HG02571 (cell line): Measurements from ENCODE around the gene LILRB5.
"Not testable (repeated sequence)": the region's sequence is repeated elsewhere in the genome, so short reads cannot be mapped to it uniquely, and the experiment has no call there.

Source experiments
- ATAC-seq: cut with Tn5 transposase; IDR thresholded peaks from one replicate; pipeline ENCODE4 v1.9.1; 2021; ENCODE audit warnings: mild to moderate bottlenecking, moderate library complexity; ENCODE audit not compliant: unreplicated experiment

The LILRB5 gene

GRCh38 chr19:54217517-54218247, 39.4 kb downstream of the LILRB5 start:
- not testable (repeated sequence) for ATAC-seq

- ATAC-seq: no peak
These were observed 40.2 kb downstream of the LILRB5 start for GRCh38 chr19:54216869-54217268.

GRCh38 chr19:54214734-54215133, 42.3 kb downstream of the LILRB5 start:
- ATAC-seq: not testable (repeated sequence)

DNA sequence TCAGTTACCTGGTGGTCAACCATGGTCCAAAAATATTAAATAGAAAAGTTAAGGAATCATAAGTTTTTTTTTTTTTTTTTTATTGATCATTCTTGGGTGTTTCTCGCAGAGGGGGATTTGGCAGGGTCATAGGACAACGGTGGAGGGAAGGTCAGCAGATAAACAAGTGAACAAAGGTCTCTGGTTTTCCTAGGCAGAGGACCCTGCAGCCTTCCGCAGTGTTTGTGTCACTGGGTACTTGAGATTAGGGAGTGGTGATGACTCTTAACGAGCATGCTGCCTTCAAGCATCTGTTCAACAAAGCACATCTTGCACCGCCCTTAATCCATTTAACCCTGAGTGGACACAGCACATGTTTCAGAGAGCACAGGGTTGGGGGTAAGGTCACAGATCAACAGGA, 42.9 kb downstream of the LILRB5 start:
- ATAC-seq: not testable (repeated sequence)

- no peak for ATAC-seq
These were observed 45.8 kb downstream of the LILRB5 start for GRCh38 chr19:54211235-54211634.

GRCh38 chr19:54209811-54210494, 47.1 kb downstream of the LILRB5 start:
- no peak for ATAC-seq

GRCh38 chr19:54209058-54209810, 47.8 kb downstream of the LILRB5 start:
- no peak for ATAC-seq

DNA sequence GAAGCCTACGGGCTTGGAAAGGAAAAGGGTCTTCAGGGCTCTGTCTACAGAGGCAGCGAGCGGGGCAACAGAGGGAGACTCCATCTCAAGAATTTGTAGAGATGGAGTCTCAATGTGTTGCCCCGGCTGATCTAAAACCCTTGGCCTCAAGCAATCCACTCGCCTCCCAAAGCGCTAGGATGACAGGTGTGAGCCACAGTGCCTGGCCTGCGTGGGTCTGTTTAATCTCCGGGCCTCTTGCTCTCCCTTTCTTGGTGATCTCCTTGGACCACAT, 48.4 kb downstream of the LILRB5 start:
- ATAC-seq: no peak

DNA sequence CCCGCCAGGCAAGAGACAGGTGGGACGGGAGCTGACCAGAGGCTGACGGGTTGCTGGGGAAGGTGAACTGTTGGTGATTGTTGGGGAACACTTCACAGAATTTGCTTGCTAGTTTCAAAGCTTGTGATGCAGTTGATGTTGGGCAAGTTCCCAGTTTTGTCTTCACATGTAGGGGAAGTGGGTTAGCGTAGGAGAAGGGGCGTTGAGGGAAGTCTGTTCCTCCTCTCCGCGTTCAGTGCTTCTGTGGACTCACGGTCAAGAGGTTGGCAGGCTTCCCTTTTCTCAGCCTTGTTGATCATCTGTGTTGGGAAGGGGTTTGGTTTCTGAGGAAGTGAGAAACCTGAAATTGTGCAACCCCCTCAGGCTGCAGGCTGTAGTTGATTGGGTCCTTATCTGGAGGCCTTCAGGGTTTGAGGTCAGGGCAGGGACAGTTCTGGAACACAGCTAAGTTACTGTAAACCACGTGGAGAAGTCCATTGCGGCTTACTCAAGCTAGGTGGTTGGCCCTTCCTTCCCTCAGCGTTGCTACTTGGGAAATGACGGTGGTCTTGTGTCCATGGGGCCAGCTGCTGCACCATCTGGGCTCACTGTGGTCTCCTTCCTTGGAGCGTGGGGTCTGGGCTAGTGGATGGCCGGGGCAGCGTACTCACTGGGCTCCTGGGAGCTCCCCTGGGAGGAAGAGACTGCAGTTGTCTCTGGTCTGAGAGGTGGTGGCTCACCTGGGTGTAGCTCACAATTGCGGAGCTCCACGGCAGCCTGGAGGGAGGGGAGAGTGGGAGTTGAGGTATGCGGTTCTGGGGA, 48.9 kb downstream of the LILRB5 start:
- ATAC-seq: no peak

DNA sequence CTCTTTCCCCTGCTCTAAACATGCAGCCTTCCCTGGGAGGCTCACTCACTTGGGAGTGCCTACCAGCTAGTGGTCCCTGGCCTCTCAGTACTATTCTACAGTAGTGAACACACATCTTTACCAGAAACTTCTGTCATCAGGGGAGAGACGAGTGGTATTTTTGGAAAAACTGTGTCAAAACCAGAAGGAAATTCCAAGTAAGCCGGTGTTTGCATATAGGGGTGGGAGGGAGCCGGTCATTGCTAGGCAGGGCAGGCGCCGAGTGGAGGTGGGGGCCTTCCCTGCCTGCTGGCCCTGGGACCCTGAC, 49.4 kb downstream of the LILRB5 start:
- ATAC-seq: no peak

DNA sequence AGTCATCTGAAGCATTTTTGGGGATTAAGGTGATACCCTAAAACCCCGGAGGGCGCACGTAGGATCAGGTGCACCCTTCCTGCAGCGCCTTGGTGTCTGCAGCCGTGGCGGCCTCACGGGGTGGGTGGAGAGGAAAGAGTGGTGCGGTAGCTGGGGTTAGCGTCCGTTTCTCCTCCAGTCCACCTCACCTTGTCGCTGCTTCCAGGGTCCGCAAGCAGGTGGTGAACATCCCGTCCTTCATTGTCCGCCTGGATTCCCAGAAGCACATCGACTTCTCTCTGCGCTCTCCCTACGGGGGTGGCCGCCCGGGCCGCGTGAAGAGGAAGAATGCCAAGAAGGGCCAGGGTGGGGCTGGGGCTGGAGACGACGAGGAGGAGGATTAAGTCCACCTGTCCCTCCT, 49.9 kb downstream of the LILRB5 start:
- not testable (repeated sequence) for ATAC-seq

GRCh38 chr19:54206831-54207177, 50.3 kb downstream of the LILRB5 start:
- no peak for ATAC-seq

DNA sequence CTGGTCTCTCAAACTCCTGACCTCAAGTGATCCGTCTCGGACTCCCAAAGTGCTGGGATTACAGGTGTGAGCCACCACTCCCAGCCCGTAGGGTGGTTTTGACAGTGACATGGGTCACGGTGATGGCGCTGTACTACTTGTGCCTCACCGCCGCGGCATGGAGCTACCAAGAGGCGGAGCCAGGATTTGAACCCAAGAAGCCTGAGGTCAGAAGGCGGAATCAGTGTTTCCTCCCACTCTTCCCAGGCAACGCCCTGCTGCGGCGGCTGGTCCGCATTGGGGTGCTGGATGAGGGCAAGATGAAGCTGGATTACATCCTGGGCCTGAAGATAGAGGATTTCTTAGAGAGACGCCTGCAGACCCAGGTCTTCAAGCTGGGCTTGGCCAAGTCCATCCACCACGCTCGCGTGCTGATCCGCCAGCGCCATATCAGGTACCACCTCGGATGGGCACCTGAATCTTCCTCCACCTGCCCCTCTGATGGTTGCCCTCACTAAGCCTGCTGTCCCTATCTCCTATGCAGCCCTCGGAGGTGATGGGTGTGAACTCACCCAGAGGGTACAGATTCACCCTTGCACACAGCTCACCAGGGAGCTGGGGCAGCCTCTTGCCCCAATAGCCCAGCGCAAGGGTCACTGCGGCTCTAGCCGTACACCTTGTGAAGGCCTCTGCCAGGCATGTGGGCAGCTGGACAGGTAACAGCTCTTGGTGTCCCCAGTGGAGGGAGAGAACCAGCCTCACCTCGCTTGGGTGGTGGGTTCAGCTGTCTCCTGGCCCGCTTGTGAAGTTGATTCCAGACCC, 50.8 kb downstream of the LILRB5 start:
- no peak for ATAC-seq

- no peak for ATAC-seq
These were observed 52.2 kb downstream of the LILRB5 start for GRCh38 chr19:54204767-54205468.

- no peak for ATAC-seq
These were observed 53.9 kb downstream of the LILRB5 start for GRCh38 chr19:54203151-54203611.

GRCh38 chr19:54201980-54202379, 55.1 kb downstream of the LILRB5 start:
- ATAC-seq: no peak

GRCh38 chr19:54201172-54201701, 55.8 kb downstream of the LILRB5 start:
- no peak for ATAC-seq
